ENCODE results near the gene CSMD2.

The CSMD2 gene

DNA sequence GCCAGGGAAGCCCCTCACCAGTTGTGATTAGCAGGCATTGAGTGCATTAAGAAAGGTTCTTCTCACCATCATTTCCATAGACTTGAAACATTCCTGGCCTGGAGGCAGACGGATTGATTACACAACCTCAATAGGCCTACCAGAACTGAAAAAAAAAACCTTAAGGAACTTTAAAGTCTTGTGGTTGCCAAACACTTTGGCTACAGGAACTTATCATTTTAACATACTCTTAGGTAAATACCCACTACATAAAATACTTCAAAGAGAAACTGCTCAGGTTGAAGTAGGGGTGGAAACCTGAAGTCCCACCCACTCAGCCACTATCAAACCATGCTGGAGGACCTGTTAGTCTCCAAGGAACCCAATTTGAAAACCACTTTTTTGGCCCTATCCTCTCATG is 323.5 kb downstream of the CSMD2 start:
- no peak for DNase-seq

- DNase-seq = no peak
These were observed 327.4 kb downstream of the CSMD2 start for GRCh38 chr1:33837635-33838034.

DNA sequence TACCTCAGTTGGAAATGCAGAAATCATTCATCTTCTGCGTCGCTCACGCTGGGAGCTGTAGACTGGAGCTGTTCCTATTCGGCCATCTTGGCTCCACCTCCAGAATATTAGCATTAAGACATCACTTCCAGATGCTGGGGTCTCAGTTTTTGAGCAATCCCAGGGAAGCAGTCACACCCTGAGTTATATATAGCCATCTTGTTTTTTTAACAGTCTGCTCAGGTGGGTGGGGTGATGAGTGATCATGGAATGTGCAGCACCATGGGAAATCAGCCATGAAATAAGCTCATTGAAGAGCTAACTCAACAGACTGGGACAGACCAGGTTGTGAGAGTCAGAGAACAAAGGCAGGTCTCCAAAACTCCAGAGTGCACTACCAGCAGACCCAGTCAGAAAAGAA is 328.1 kb downstream of the CSMD2 start:
- no peak for DNase-seq

GRCh38 chr1:33828654-33829053 is 336.4 kb downstream of the CSMD2 start:
- no peak for DNase-seq

DNA sequence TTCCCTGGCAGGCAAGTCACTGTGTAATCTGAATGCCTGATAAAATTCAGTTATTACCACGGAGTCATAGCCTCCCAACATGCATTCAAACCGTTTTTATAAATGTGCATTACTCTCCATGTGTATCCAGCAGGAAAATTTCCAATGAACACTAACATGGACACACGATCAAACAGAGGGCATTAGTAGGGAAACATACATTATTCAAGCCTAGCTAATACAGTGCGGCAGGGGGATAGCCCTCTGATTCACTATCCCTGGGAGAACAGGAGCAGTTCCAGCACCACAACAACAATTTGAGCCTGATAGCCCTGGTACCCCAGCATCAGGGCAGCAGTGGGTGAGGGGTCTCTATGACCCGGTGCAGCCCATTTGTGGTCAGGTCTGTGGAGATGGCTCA is 337.0 kb downstream of the CSMD2 start:
- DNase-seq = no peak

GRCh38 chr1:33826711-33827110 is 338.3 kb downstream of the CSMD2 start:
- DNase-seq = no peak

DNA sequence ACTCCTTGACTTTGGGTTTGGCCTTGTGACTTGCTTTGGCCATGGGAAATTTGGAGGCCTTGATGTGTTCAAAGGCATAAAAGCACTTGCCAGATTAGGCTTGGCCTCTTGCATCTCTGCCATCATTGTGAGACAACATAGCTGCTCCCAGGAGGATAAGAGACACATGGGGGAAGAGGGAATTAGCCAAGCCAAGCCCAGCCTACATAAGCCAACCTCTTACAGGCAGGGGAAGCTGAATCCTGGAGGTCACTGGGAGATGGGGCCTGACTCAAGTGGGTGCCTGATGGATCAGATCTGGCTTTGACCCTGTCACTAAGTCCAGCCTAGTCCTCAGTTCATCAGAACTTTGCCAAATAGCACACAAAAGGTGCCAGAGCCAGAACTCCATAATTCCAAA is 338.7 kb downstream of the CSMD2 start:
- DNase-seq = no peak

GRCh38 chr1:33825506-33825905 is 339.5 kb downstream of the CSMD2 start:
- DNase-seq = no peak

DNA sequence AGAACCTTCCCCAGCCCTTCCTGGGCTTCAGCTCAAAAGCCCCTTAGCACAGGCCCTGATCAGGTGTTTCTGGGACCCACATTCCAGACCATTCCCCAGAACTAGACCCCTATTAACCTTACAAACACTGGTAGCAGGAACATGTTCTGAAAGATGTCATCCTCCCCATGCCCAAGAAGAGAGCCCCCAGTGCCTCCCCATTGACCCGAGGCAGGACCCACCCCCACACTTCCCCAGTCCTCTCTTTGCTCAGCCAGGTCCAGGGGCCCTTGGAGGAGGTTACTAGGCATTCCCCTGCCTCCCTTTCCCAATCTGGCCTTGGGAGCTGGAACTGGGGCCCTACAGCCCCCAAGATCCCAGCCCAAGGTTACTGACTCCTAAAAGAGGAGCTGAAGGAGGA is 340.1 kb downstream of the CSMD2 start:
- no peak for DNase-seq

GRCh38 chr1:33824321-33824720 is 340.7 kb downstream of the CSMD2 start:
- DNase-seq = no peak

DNA sequence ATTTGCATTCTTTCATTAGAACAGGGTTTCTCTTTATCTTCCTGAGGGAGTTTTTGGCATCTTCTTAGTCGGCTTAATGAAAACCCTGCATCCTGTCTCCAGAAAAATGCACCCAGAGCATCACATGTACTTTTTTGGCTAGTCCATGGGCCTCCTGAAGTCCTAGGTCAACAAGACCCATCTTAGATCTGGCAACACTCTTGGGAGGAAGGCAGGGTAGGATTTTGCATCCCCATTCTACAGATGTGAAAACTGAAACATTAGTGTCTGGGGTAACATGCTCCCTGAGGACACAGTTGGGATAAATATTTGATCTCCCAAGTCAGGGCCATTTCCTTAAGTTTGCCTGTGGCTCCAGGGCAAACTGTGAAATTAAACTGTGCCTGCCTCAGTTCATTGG is 341.2 kb downstream of the CSMD2 start:
- DNase-seq = no peak

- no peak for DNase-seq
These were observed 341.6 kb downstream of the CSMD2 start for GRCh38 chr1:33823401-33823800.

GRCh38 chr1:33822396-33822795 is 342.6 kb downstream of the CSMD2 start:
- no peak for DNase-seq

- DNase-seq = no peak
These were observed 343.7 kb downstream of the CSMD2 start for GRCh38 chr1:33821291-33821690.

GRCh38 chr1:33820804-33821203 is 344.2 kb downstream of the CSMD2 start:
- DNase-seq = no peak

- no peak for DNase-seq
These were observed 345.1 kb downstream of the CSMD2 start for GRCh38 chr1:33819913-33820311.

DNA sequence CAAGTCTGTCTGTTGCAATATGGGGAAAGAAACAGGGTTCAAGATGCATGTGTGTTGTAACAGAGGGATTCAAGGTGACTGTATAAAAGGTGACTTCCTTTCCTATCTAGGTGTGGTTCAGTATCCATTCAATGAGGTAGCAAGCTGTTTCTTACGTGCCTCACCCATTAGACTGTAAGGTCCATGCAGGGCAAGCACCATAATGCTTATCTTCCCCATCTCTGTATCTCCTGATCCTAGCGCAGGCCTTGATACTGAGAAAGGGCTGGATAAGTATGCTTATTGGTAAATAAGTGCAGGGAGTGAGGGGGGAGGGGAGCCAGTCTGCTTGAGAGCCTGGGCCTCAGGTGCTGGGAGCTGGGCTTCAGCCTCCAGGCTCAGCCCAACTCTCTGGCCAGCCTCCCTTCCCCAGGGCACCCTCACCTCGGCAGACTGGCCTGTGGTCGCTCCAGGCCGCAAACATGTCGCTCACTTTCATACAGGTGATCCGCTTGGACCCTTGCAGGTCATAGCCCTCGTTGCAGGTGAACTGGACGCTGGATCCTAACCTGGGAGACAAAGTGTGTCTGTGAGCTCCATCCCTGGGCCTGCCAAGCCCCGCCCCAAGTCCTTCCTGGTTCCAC is 345.6 kb downstream of the CSMD2 start:
- no peak for DNase-seq

DNA sequence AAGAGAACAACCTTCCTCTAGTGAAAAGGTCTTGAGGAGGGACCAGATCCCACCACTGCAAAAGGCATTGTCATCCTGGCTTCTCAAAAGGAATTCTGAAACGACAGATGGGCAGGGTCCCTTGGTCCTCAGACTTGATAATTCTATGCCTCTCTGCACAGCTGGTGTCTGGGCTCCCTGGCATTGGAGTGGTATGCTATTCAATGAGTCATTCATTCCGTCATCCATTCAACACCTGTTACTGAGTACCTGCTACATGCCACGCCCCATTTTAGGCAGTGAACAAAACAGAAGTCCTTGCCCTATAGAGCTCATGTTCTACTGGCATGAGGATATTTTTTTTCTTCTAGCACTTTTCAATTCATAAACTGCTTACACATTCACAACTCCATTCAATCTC is 347.0 kb downstream of the CSMD2 start:
- DNase-seq = no peak

DNA sequence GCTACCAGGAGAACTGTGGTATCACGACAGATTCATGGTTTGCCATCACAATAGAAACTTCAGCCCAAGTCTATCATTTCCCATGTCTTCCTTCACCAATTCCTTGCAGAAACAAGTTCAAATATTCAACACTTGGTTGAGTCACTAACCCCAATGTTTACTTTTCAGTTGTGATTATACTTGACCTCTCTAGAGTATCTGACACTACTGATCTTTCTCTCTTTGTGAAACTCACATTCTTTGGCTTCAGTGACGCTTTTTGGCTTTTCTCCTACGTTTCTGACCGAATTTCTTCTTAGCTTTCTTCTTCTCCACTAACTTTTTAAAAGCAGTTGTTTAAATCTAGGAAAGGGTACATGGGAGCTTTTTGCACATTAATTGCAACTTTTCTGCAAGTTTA is 350.0 kb downstream of the CSMD2 start:
- DNase-seq = no peak

GRCh38 chr1:33814166-33814565 is 350.9 kb downstream of the CSMD2 start:
- DNase-seq = no peak

GRCh38 chr1:33810571-33810970 is 354.5 kb downstream of the CSMD2 start:
- no peak for DNase-seq

DNA sequence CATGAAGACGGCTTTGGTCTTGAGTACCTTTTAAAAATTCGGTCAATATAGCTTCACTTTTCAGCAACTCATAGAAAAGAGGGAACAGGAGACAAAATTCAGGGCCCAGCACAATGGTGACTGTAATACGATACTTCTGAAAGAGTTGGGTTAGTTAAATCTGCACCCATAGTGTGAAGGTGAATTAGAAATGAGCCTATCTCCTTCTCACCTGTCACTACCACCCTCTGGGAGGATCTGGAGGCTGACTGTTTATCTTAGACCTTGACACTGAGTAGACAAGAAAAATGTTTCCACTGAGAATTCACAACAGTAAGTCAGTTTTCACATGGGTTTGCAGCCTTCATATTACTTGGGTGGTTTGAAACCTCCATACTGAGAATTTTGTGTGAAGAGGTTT is 359.0 kb downstream of the CSMD2 start:
- DNase-seq = no peak

GRCh38 chr1:33802268-33802667 is 362.8 kb downstream of the CSMD2 start:
- no peak for DNase-seq

DNA sequence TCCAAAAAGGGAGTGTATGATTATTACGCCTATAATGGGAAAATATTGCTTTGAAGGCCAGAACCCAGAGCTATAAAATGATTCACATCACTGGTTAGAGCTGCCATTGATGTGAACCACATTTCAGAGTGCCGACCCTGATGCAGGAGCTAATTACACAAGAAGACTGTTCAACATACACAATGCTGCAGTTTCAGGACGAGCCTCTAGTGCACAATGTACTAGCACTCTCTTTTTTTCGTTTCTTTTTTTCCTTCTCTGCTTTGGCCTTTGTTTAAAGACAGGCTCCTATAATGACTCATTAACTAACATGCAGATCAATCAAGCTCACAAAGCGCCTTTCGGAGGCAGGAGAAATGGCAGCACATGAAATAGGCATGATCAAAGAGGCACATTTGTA is 367.2 kb downstream of the CSMD2 start:
- DNase-seq = no peak

- DNase-seq = no peak
These were observed 372.4 kb downstream of the CSMD2 start for GRCh38 chr1:33792651-33793050.

DNA sequence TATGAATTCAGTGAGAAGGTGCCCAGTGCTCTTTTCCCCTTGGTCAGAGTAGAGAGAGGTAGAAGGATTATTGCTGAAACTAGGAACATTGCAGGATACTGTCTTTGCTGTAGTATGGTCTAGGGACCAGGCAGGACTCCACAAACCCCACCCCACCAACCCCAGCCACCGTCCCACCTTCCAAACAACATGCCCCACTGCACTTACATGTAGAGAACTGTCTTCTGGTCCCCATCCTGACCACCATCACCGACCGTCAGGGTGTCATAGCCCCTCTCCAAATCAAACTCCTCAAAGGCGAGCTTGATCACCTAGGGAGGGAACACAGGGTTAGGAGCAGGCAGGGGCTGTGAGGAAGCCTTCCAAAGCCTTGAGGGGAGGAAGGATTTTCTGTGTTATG is 372.8 kb downstream of the CSMD2 start:
- no peak for DNase-seq
